ENCODE results near the gene PRDM9. TPM values are rescaled to one million over a fixed set of nuclear protein-coding genes. Genes with fewer than 3 reads are reported as not detected.

The PRDM9 gene
- total and polyA plus RNA-seq, 10 donors, result not detected

GRCh38 chr5:23466401-23466912, 41.0 kb upstream of the PRDM9 start:
- Histone ChIP-seq H3K4me1 (no peaks in the 10 kb centered on the region), H3K9me3 (peaks cover 0 to 23% (median 13%) of the 10 kb centered on the region in 8 donors), H3K4me3 (no peak overlapping the region), H3K27ac (no peak overlapping the region), H3K36me3 (no peaks in the 10 kb centered on the region), H3K27me3 (replicated peaks in 1 of 7) (no peaks in the 10 kb centered on the region)
- no peak for TF ChIP-seq POLR2A (IDR thresholded peaks at IDR 0.05)
- DNase-seq, result no peak
- intact Hi-C loops (cut with DNase I; ENCODE audit: low total_unique reads), result no loop called here
- 49 to 81% (median 68%) methylated on average over 2 of the region's 2 CpGs for WGBS, 5 donors

GRCh38 chr5:23468658-23469057, 38.8 kb upstream of the PRDM9 start:
- TF ChIP-seq POLR2AphosphoS5 (IDR thresholded peaks at IDR 0.05), result no peak
- TF ChIP-seq POLR2A (IDR thresholded peaks at IDR 0.05), result no peak
- no peak for TF ChIP-seq CTCF (IDR thresholded peaks at IDR 0.05 in 8 of 11, conservative IDR thresholded peaks at IDR 0.05 in 3 of 11)
- DNase-seq, result no peak
- no peaks in the 10 kb centered on the region for H3K36me3 ChIP-seq
- H3K4me3 ChIP-seq, result no peak overlapping the region
- intact Hi-C loops (cut with DNase I; ENCODE audit: low total_unique reads), result no loop called here
- H3K27me3 ChIP-seq (replicated peaks in 1 of 7), result no peaks in the 10 kb centered on the region
- 81 to 89% (median 85%) methylated on average over 3 of the region's 3 CpGs for WGBS, 5 donors
- no peaks in the 10 kb centered on the region for H3K4me1 ChIP-seq
- H3K27ac ChIP-seq, result no peak overlapping the region
- peaks cover 0 to 16% (median 12%) of the 10 kb centered on the region in 8 donors for H3K9me3 ChIP-seq

- no peaks in the 10 kb centered on the region for H3K4me1 ChIP-seq
- H3K27me3 ChIP-seq (replicated peaks in 1 of 7), result no peaks in the 10 kb centered on the region
- no peak for DNase-seq
- TF ChIP-seq POLR2A (IDR thresholded peaks at IDR 0.05) (no peak), CTCF (IDR thresholded peaks at IDR 0.05 in 8 of 11, conservative IDR thresholded peaks at IDR 0.05 in 3 of 11) (no peak), POLR2AphosphoS5 (IDR thresholded peaks at IDR 0.05) (no peak)
- peaks cover 0 to 11% (median 0%) of the 10 kb centered on the region in 8 donors for H3K9me3 ChIP-seq
- H3K4me3 ChIP-seq, result no peak overlapping the region
- H3K36me3 ChIP-seq, result no peaks in the 10 kb centered on the region
- intact Hi-C loops (cut with DNase I; ENCODE audit: low total_unique reads), result no loop called here
- H3K27ac ChIP-seq, result no peak overlapping the region
These were observed 33.5 kb upstream of the PRDM9 start for GRCh38 chr5:23473915-23474314.

- H3K27me3 ChIP-seq (replicated peaks in 1 of 7), result no peaks in the 10 kb centered on the region
- intact Hi-C loops (cut with DNase I; ENCODE audit: low total_unique reads), result no loop called here
- H3K9me3 ChIP-seq, result peaks cover 0 to 11% (median 0%) of the 10 kb centered on the region in 8 donors
- H3K27ac ChIP-seq, result no peak overlapping the region
- no peaks in the 10 kb centered on the region for H3K36me3 ChIP-seq
- no peak for DNase-seq
- H3K4me1 ChIP-seq, result no peaks in the 10 kb centered on the region
- 16 to 46% (median 43%) methylated on average over 1 of the region's 1 CpG for WGBS, 5 donors
- TF ChIP-seq CTCF (IDR thresholded peaks at IDR 0.05 in 8 of 11, conservative IDR thresholded peaks at IDR 0.05 in 3 of 11) (no peak), POLR2A (IDR thresholded peaks at IDR 0.05) (no peak), POLR2AphosphoS5 (IDR thresholded peaks at IDR 0.05) (no peak)
- no peak overlapping the region for H3K4me3 ChIP-seq
These were observed 33.1 kb upstream of the PRDM9 start for GRCh38 chr5:23474315-23474714.

GRCh38 chr5:23476580-23476979, 30.8 kb upstream of the PRDM9 start:
- intact Hi-C loops (cut with DNase I; ENCODE audit: low total_unique reads), result no loop called here
- Histone ChIP-seq H3K27me3 (replicated peaks in 1 of 7) (no peaks in the 10 kb centered on the region), H3K4me1 (no peaks in the 10 kb centered on the region)

More at GRCh38 chr5:23476580-23476979, 30.8 kb upstream of the PRDM9 start:
- Histone ChIP-seq H3K4me3 (no peak overlapping the region), H3K36me3 (no peaks in the 10 kb centered on the region), H3K27ac (no peak overlapping the region), H3K9me3 (peaks cover 0 to 11% (median 0%) of the 10 kb centered on the region in 8 donors)
- TF ChIP-seq POLR2AphosphoS5 (IDR thresholded peaks at IDR 0.05) (no peak), POLR2A (IDR thresholded peaks at IDR 0.05) (no peak), CTCF (IDR thresholded peaks at IDR 0.05 in 8 of 11, conservative IDR thresholded peaks at IDR 0.05 in 3 of 11) (no peak)
- DNase-seq, result no peak
- WGBS, 5 donors, result 70 to 85% (median 82%) methylated on average over 1 of the region's 1 CpG
